K562 (cell line): ENCODE data around the gene OR10C1. TPM values are rescaled to one million over a fixed set of nuclear protein-coding genes. Genes with fewer than 3 reads are reported as not detected.

Source experiments
- ATAC-seq: fragments of 200-7000 bp; cut with Tn5 transposase; 3 replicates; pipeline ENCODE4 v1.9.1; 2020; ENCODE audit warnings: moderate library complexity
- BruUV-seq: library from RNA; stranded (reverse); fragments of 400-500 nt; replicated peaks from 2 replicates; lab custom pipeline; 2021; lab: Mats Ljungman, UMichigan
- CTCF ChIA-PET: fragments of 300-600 bp; formaldehyde crosslinking; extraction: SDS; loops from one replicate; lab custom pipeline; 2021; ENCODE audit warnings: low intra/inter-chr PET ratio; lab: Yijun Ruan, JAX
- POLR2A ChIA-PET: fragments of 300-600, 350-650 bp; sonication (Branson Sonifier 250); formaldehyde crosslinking; extraction: SDS; loops from one replicate; lab custom pipeline; 2021; ENCODE audit warnings: antibody characterized with exemption, inconsistent platforms; lab: Yijun Ruan, JAX
- DNase-seq, 4 experiments: peaks; one replicate each; pipeline versions ENCODE4 v3.0.0 to v3.0.0-alpha.2; 2011 to 2018; ENCODE audit warnings: low spot score in 3 of 4, mixed read lengths in 3 of 4; ENCODE audit errors: extremely low read depth in 1 of 4
- FAIRE-seq: peaks from 2 replicates; lab custom pipeline; 2011; peaks lifted over from hg19 to GRCh38; lab: Jason Lieb, UNC
- H2AFZ ChIP-seq: 2 replicates; pipeline ENCODE4 v1.6.0; 2011; ENCODE audit warnings: low read depth, low read length, control low read depth, inconsistent platforms
- H3K27ac ChIP-seq: fragments of 200-600 bp; 3 replicates; pipeline ENCODE4 v1.8.0; 2011; ENCODE audit warnings: low read depth, mild to moderate bottlenecking, control low read depth, inconsistent platforms, low read length, moderate library complexity, mixed read lengths; ENCODE audit errors: extremely low read depth
- H3K27me3 ChIP-seq, 2 experiments: fragments of 300-600 bp in 1 of 2; 2 replicates in 1 of 2; 3 replicates in 1 of 2; pipeline versions ENCODE4 v1.6.0 to v1.8.0; 2011; ENCODE audit warnings: inconsistent platforms in 2 of 2, low read length in 2 of 2, mild to moderate bottlenecking in 1 of 2, mixed read lengths in 1 of 2, moderate library complexity in 1 of 2; ENCODE audit not compliant: control insufficient read depth in 2 of 2, insufficient read depth in 2 of 2
- H3K36me3 ChIP-seq: fragments of 300-600 bp; 3 replicates; pipeline ENCODE4 v1.8.0; 2011; ENCODE audit warnings: mild to moderate bottlenecking, low read length, inconsistent platforms; ENCODE audit not compliant: control insufficient read depth, insufficient read depth
- H3K4me1 ChIP-seq, 2 experiments: fragments of 200-600 bp in 1 of 2; replicated peaks in 1 of 2; 2 replicates in 1 of 2; 3 replicates in 1 of 2; pipeline versions ENCODE4 v1.5.1 to v1.8.0; 2011; ENCODE audit warnings: inconsistent platforms in 2 of 2, low read length in 2 of 2, mild to moderate bottlenecking in 1 of 2, mixed read lengths in 1 of 2, moderate library complexity in 1 of 2; ENCODE audit not compliant: control insufficient read depth in 2 of 2, insufficient read depth in 2 of 2
- H3K4me2 ChIP-seq: 2 replicates; pipeline ENCODE4 v1.6.1; 2011; ENCODE audit warnings: low read length, control low read depth, inconsistent platforms, mixed read lengths; ENCODE audit not compliant: insufficient read depth
- H3K4me3 ChIP-seq: fragments of 200-600 bp; sonication (generic), shearing (Covaris generic); 2 replicates; pipeline ENCODE4 v1.5.1; 2016; ENCODE audit warnings: control low read depth, inconsistent platforms
- H3K79me2 ChIP-seq: fragments of 200-600 bp; 3 replicates; pipeline ENCODE4 v1.8.0; 2011; ENCODE audit warnings: low read length, inconsistent platforms; ENCODE audit not compliant: control insufficient read depth, insufficient read depth
- H3K9ac ChIP-seq, 2 experiments: 2 replicates each; pipeline versions ENCODE4 v1.6.0 to v1.6.1; 2011; ENCODE audit warnings: low read depth in 2 of 2, low read length in 2 of 2, control low read depth in 1 of 2, inconsistent platforms in 1 of 2, mild to moderate bottlenecking in 1 of 2, mixed read lengths in 1 of 2; ENCODE audit not compliant: insufficient read depth in 1 of 2
- H3K9me1 ChIP-seq: one replicate; pipeline ENCODE4 v1.6.0; 2011; ENCODE audit warnings: inconsistent platforms, mild to moderate bottlenecking, low read length, moderate library complexity; ENCODE audit not compliant: control insufficient read depth, insufficient read depth
- H3K9me3 ChIP-seq: replicated peaks from 2 replicates; pipeline ENCODE4 v1.5.1; 2011; ENCODE audit warnings: low read depth, low read length, inconsistent platforms; ENCODE audit not compliant: control insufficient read depth, insufficient read depth
- H4K20me1 ChIP-seq: replicated peaks from 2 replicates; pipeline ENCODE4 v1.6.1; 2011; ENCODE audit warnings: low read length, inconsistent platforms, mixed read lengths; ENCODE audit not compliant: control insufficient read depth, insufficient read depth
- ATF3 ChIP-seq, 2 experiments: fragments of 450-650 bp in 1 of 2; sonication (generic) in 1 of 2; formaldehyde crosslinking in 1 of 2; IDR thresholded peaks in 1 of 2; conservative IDR thresholded peaks in 1 of 2; 2 replicates each; pipeline versions ENCODE4 v1.6.1 to v1.8.1; 2016 to 2023; ENCODE audit warnings: mild to moderate bottlenecking in 2 of 2, moderate library complexity in 2 of 2, inconsistent platforms in 1 of 2, missing genetic modification reagents in 1 of 2
- CEBPG ChIP-seq, 3 experiments: fragments of 200-800 bp in 1 of 3; sonication (Bioruptor generic) in 1 of 3; sonication (generic) in 1 of 3; formaldehyde crosslinking in 1 of 3; IDR thresholded peaks in 2 of 3; conservative IDR thresholded peaks in 1 of 3; 2 replicates each; pipeline versions ENCODE4 v1.6.1 to v1.8.0; 2016 to 2022; ENCODE audit warnings: missing compliant biosample characterization in 2 of 3, missing genetic modification characterization in 2 of 3, mild to moderate bottlenecking in 1 of 3, missing genetic modification reagents in 1 of 3
- FOXA3 ChIP-seq, 2 experiments: fragments of 450-650 bp in 1 of 2; sonication (generic) in 1 of 2; formaldehyde crosslinking; IDR thresholded peaks in 1 of 2; conservative IDR thresholded peaks in 1 of 2; 2 replicates each; pipeline versions ENCODE4 v1.4.0 to v1.8.0; 2020 to 2022; ENCODE audit warnings: mild to moderate bottlenecking in 2 of 2, missing genetic modification reagents in 1 of 2
- FUS ChIP-seq: fragments of 200-400 bp; formaldehyde crosslinking; optimal IDR thresholded peaks from 2 replicates; pipeline ENCODE3; 2017; ENCODE audit warnings: low read depth, low read length
- GABPB1 ChIP-seq: sonication (generic); formaldehyde crosslinking; IDR thresholded peaks from 2 replicates; pipeline ENCODE4 v1.8.0; 2022; ENCODE audit warnings: mild to moderate bottlenecking, missing genetic modification reagents
- GABPB2 ChIP-seq: fragments of 250-450 bp; sonication (Bioruptor Pico); conservative IDR thresholded peaks from 2 replicates; pipeline ENCODE4 v1.5.1; 2021; ENCODE audit warnings: mild to moderate bottlenecking
- HIVEP1 ChIP-seq: fragments of 250-450 bp; sonication (Bioruptor Pico); IDR thresholded peaks from 2 replicates; pipeline ENCODE4 v1.4.0; 2020; ENCODE audit warnings: mild to moderate bottlenecking
- SMAD3 ChIP-seq: fragments of 450-650 bp; formaldehyde crosslinking; conservative IDR thresholded peaks from 2 replicates; pipeline ENCODE4 v1.4.0; 2020; ENCODE audit warnings: mild to moderate bottlenecking
- ZNF354B ChIP-seq: fragments of 250-450 bp; sonication (Bioruptor Pico); IDR thresholded peaks from 2 replicates; pipeline ENCODE4 v1.4.0; 2020
- WGBS: fragments of 100-300 bp; shearing (Covaris generic); methylation state at CpG from one replicate; pipeline ENCODE4 v1.1.6; 2016; ENCODE audit warnings: low coverage, mixed read lengths; ENCODE audit not compliant: insufficient coverage; ENCODE audit errors: missing lambda C conversion rate; 5-methylcytosine and 5-hydroxymethylcytosine counted together
- in situ Hi-C: fragments of 300-500 bp; cut with MboI; formaldehyde crosslinking; loops from 4 replicates; pipeline ENCODE4 v1.15.0; 2018; ENCODE audit warnings: inconsistent platforms, mixed read lengths
- intact Hi-C: fragments of 100-400 bp; cut with micrococcal nuclease; formaldehyde crosslinking; loops from 2 replicates; pipeline ENCODE4 v1.14.2; 2022
- polyA plus RNA-seq, 8 experiments: library from polyadenylated mRNA; depleted of rRNA in 4 of 8; stranded (reverse) in 5 of 8; unstranded in 3 of 8; fragments of >200 nt; fragmentation: Nextera tagmentation in 2 of 8; fragmentation: Illumina TruSeq in 1 of 8; extraction: Ambion mirVana in 2 of 8; extraction: Trizol in 1 of 8; gene quantifications; 2 replicates each; pipeline versions ENCODE4 v1.2.1 to v1.2.3, GENCODE V29; 2011 to 2014; ENCODE audit warnings: inconsistent platforms in 1 of 8, missing spikeins in 1 of 8
- total RNA-seq, 7 experiments: library from RNA; depleted of rRNA in 6 of 7; stranded (reverse); fragments of >200 nt in 6 of 7; fragmentation: Illumina TruSeq in 2 of 7; extraction: Trizol in 2 of 7; gene quantifications; 2 replicates each; pipeline versions ENCODE4 v1.2.1 to v1.2.3, GENCODE V29; 2011 to 2021; ENCODE audit warnings: low replicate concordance in 1 of 7

The OR10C1 gene
- total and polyA plus RNA-seq, 9 of the 15 experiments (the other 6 are each of a cell fraction or from before 2014, with no cell fraction given) = not detected

GRCh38 chr6:29424168-29424567 is 14.9 kb upstream of the OR10C1 start (continued):
- TF ChIP-seq HIVEP1 (CRISPR knock-in tag) = no peak

- ATAC-seq = no peak
- no peak overlapping the region for H3K9ac ChIP-seq
- no peak overlapping the region for H2AFZ ChIP-seq
- peaks cover 0 to 11% of the 10 kb centered on the region in 2 experiments; a peak in 3 of 5 replicates for H3K27me3 ChIP-seq
- H3K9me3 ChIP-seq = no peaks in the 10 kb centered on the region
- no peak for DNase-seq
- WGBS = 0% methylated on average over 2 of the region's 2 CpGs
- H3K79me2 ChIP-seq = no peaks in the 10 kb centered on the region
- H3K4me2 ChIP-seq = no peak overlapping the region
- CTCF ChIA-PET = interaction anchor here (1.6 kb wide), 1 partner anchor 165 kb away, joined by 4 read pairs; no protein-coding TSS in a partner anchor
- BruUV-seq = no TSS peak
- H3K4me3 ChIP-seq = no peak overlapping the region
- H4K20me1 ChIP-seq = no peaks in the 10 kb centered on the region
- H3K9me1 ChIP-seq = no peaks in the 10 kb centered on the region
- H3K36me3 ChIP-seq = no peaks in the 10 kb centered on the region
- POLR2A ChIA-PET = interaction anchor here (1.4 kb wide), 1 partner anchor 11 kb away, joined by 4 read pairs; no protein-coding TSS in a partner anchor
- no peaks in the 10 kb centered on the region for H3K4me1 ChIP-seq
- intact Hi-C loops = no loop called here
- in situ Hi-C loops = no loop called here
- no peak overlapping the region for H3K27ac ChIP-seq
- peak in 1 of 2 experiments; percentile 56; a peak in 1 of 4 replicates for TF ChIP-seq FOXA3 (CRISPR knock-in tag; conservative IDR thresholded peaks at IDR 0.05 in 1 of 2, IDR thresholded peaks at IDR 0.05 in 1 of 2)
- no peak for TF ChIP-seq GABPB1 (CRISPR knock-in tag)
- FAIRE-seq = no peak
These were observed 14.5 kb upstream of the OR10C1 start for GRCh38 chr6:29424575-29424974.

GRCh38 chr6:29425075-29425474 is 14.0 kb upstream of the OR10C1 start:
- TF ChIP-seq ATF3 (IDR thresholded peaks at IDR 0.05) (peak; percentile 48; the same call in 1 of the 2 replicates), ATF3 (CRISPR knock-in tag; conservative IDR thresholded peaks at IDR 0.05) (no peak), ZNF354B (no peak), SMAD3 (no peak), FUS (no peak), GABPB2 (CRISPR knock-in tag) (no peak), CEBPG (CRISPR knock-in tag; IDR thresholded peaks at IDR 0.05) (no peak), CEBPG (tag; conservative IDR thresholded peaks at IDR 0.05 in 1 of 2, IDR thresholded peaks at IDR 0.05 in 1 of 2) (peak; percentile 43 to 82)
- Histone ChIP-seq H3K4me3 (no peak overlapping the region), H3K4me1 (no peaks in the 10 kb centered on the region), H3K4me2 (no peak overlapping the region), H3K27ac (no peak overlapping the region), H2AFZ (no peak overlapping the region), H3K79me2 (no peaks in the 10 kb centered on the region), H3K9me1 (no peaks in the 10 kb centered on the region), H4K20me1 (no peaks in the 10 kb centered on the region), H3K36me3 (no peaks in the 10 kb centered on the region), H3K9me3 (no peaks in the 10 kb centered on the region), H3K9ac (no peak overlapping the region), H3K27me3 (peaks cover 0 to 12% of the 10 kb centered on the region in 2 experiments; a peak in 3 of 5 replicates)
- DNase-seq (no peak), ATAC-seq (no peak), FAIRE-seq (no peak)
- POLR2A ChIA-PET = interaction anchor here (1.4 kb wide), 1 partner anchor 10 kb away, joined by 4 read pairs; no protein-coding TSS in a partner anchor
- CTCF ChIA-PET = interaction anchor here (1.6 kb wide), 1 partner anchor 165 kb away, joined by 4 read pairs; no protein-coding TSS in a partner anchor
- BruUV-seq = no TSS peak
- intact Hi-C loops = no loop called here
- in situ Hi-C loops = no loop called here
- WGBS = 0% methylated on average over 1 of the region's 1 CpG
